HG02798 (cell line): ENCODE results near the gene CDIP1.
A peak's percentile ranks its signal among the peaks of the same experiment; 100 is the strongest.
"Not testable (repeated sequence)": the region's sequence is repeated elsewhere in the genome, so short reads cannot be mapped to it uniquely, and the experiment has no call there.

Source experiments
- ATAC-seq: cut with Tn5 transposase; IDR thresholded peaks from one replicate; pipeline ENCODE4 v1.9.1; 2021; ENCODE audit warnings: mild to moderate bottlenecking; ENCODE audit not compliant: unreplicated experiment, poor library complexity

Gene CDIP1

GRCh38 chr16:4538350-4539235, at the start of gene CDIP1:
TSS of gene CDIP1 (minus strand) at chr16:4538773. CDS start at chr16:4514130, 24,643 bp downstream.
- peak; percentile 84 for ATAC-seq

DNA sequence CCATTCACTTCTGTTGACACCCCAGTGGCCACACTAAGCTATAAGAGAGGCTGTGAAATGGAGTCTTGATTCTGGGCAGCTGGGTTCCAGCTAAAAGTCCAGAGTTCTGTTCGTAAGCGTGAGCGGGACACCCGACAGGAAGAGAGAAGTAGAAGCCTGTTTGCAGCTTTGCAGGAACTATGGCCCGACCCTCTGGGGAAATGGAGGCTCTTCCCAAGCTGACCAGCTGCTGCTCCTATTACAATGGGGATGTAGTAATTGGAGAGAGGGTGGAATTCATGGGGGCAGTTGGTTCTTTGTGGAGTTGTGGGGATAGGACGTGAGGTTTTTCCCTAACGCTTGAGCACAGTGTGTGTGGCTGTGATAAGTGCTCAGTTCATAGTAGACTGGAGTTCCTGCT, 47.7 kb upstream of the CDIP1 start:
- ATAC-seq, result no peak

DNA sequence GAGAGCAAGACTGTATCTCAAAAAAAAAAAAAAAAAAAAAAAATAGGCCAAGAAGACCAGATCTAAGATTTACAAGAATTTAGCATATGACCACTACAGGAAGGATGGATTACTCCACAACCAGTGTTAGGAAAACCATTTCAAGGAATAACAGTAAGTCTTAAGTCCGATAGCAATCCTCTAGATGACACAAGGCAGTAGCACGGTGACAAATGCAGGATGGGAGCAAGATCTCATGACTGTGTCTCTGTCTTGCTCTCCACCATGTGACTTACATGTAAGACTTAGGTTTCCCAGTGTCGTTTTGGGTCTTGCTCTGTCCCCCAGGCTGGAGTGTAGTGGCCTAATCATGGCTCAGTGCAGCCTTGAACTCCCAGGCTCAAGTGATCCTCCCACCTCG, 45.3 kb upstream of the CDIP1 start:
- ATAC-seq, result no peak

DNA sequence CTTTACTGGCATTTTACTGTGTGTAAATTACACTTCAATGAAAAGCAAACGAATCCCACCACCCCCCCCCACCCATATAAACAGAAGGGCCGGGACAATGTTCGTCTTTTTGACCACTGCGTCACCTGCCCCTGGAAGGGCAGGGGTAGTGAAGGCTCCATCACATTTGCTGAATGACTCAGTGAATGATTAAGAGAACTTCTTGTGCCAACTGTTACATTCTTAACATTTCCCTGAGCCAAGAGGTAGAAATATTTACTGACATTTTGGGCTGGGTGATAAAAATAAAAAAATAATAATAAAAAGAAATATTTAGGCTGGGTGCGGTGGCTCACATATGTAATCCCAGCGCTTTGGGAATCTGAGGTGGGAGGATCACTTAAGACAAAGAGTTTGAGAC, 41.7 kb upstream of the CDIP1 start:
- no peak for ATAC-seq

- no peak for ATAC-seq
Observed at GRCh38 chr16:4578961-4579530, 40.5 kb upstream of the CDIP1 start.

GRCh38 chr16:4576008-4576407, 37.4 kb upstream of the CDIP1 start:
- ATAC-seq, result no peak

- ATAC-seq, result no peak
Observed at GRCh38 chr16:4574919-4575705, 36.5 kb upstream of the CDIP1 start.

- not testable (repeated sequence) for ATAC-seq
Observed at GRCh38 chr16:4573926-4574325, 35.4 kb upstream of the CDIP1 start.

DNA sequence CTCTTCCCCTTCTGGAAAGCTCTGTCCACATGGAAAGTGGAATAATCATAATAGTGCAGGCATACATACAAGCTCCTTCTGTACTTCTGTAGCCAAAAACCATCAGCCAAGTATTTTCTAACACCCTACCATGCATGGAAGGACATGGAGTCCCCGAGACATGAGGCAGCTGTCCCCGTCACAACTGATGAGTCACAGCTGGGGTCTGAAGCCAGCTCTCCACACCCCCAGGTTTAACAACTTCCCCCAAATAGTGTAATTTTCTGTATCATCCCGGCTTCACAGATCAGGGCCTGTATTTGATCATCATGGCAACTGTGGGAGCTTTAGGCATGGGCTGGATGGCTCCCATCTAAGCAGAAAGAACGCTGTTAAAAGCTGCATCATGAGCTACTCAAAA, 34.1 kb upstream of the CDIP1 start:
- no peak for ATAC-seq

- ATAC-seq, result no peak
Observed at GRCh38 chr16:4570688-4571321, 32.2 kb upstream of the CDIP1 start.

DNA sequence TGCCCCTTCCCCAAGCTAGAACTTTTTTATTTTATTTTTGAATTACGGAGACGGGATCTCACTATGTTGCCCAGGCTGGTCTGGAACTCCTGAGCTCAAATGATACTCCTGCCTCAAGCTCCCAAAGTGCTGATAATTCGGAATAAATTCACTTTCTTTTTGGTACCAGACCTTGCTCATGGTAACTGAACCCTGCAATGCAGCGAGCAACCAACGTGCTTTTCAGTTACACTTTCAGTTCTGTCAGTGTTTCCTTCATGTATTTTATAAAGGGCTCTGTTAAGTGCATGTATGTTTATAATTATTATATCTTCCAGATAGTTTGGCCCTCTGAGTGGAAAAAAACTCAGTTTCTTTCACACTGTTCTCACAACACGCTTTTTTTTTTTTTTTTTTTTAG, 31.5 kb upstream of the CDIP1 start:
- no peak for ATAC-seq

DNA sequence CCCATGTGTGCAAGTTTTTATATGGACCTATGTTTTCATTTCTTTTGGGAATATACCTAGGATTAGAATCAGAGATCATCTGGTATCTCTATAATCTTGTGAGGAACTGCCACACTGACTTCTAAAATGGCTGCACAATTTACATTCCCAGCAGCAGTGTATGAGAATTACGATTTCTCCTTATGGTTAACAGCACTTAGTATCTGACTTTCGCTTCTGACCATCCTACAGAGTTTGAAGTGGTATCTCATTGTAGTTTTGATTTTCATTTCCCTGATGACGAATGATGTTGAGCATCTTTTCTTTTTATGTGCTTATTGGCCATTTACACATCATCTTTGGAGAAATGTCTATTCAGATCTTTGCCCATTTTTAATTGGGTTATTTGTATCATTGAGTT, 27.6 kb upstream of the CDIP1 start:
- ATAC-seq, result no peak

DNA sequence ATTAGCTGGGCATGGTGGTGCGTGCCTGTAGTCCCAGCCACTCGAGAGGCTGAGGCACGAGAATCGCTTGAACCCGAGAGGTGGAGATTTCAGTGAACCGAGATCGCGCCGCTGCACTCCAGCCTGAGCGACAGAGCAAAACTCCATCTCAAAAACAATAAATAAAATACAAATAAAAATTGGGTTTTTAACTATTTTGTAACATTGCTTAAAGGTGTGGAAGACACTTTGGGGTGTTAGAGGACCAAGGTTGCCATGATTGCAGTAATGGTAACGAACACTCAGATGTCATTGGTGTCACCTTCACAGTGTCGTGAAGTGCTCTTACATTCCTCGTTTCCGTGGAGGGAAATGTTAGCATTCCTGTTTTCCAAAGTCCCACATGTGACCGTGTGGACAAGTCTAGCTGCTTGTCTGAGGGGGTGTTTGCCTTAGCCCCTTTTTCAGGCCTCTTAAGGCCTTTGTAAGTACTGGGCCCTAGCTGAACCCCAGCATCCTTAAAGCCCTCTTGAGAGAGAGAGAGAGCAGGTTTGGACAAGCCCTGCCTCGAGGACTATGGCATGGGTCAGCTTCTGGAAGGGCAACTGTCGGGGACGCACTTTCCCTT, 26.2 kb upstream of the CDIP1 start:
- ATAC-seq, result no peak

DNA sequence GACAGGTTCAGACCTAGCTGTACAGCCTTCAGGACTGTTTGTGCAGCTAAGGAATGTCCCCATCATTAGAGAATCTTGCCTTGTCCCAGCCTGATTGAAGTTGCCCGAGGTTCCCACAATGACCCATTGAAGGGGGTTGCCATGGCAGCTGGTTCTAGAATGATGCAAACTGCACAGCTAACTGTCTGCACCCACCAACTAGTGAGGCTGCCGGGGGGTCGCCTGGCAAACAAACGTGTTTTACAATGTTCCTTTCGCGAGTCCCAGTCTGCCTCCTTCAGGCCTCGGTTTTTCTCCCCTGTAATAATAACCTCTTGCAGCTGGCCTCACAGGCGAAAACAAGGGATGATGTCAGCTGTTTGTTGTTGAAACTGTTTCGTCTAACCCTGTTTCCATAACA, 23.0 kb upstream of the CDIP1 start:
- ATAC-seq, result no peak

DNA sequence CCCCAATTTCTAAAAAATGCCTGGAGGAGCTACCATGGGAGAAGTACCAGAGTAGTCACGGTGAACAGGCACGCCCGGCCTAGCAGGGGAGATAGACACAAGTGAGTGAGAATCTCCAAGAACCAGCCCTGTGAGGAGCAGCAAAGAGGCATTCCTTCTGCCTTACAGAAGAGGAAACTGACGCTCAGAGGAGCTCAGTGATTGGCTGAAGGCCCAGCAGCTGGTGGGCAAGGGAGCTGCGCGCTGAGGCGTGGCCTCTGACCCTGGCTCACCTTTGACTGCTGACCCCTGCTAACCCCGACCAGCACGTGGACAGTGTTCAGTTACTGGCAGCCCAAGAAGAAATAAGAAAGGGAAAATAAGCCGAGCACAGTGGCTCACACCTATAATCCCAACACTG, 19.4 kb upstream of the CDIP1 start:
- ATAC-seq, result no peak

DNA sequence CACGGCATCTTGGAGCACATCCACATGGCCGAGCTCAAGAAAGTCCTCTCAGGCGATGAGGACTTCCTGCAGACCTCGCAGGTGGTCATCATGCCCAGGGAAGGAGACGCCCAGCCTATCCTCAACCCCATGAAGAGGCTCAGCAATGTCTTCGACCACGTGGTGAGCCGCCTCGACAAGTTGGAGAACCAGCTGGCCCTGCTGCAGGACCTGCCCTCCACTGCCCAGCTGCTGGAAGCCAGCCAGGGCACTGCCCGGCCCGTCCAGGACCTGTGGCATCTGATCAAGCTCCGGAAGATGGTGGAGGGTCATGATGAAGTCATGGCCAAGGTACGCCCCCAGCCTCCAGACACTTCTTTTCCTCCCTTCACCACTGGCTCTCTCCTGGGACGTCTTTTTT, 18.0 kb upstream of the CDIP1 start:
- no peak for ATAC-seq

DNA sequence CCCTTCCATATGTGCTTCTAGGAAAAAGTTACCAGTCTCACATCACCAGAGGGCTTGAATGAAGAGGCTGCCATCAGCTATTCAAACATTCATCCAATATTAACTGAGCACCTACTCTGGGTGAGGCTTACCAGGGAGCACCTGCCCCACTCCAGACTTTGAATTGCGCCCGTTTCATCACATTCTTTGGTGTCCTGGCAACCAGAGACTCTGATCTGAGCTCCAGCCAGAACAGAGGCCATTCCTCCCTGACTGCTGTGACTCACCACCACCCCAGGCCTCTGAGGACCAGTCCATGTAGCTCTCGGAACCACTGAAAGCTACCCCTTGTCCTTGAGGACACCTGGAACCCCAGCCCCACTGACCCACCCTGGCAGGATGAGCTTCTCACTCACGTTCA, 17.5 kb upstream of the CDIP1 start, which contains the start of gene C16orf96:
Gene C16orf96 (plus strand): TSS at position 229 of the 400 bp plus-strand sequence. CDS start 150 bp downstream, at position 379.
- no peak for ATAC-seq

- ATAC-seq, result no peak
Observed at GRCh38 chr16:4552541-4552940, 14.0 kb upstream of the CDIP1 start.

DNA sequence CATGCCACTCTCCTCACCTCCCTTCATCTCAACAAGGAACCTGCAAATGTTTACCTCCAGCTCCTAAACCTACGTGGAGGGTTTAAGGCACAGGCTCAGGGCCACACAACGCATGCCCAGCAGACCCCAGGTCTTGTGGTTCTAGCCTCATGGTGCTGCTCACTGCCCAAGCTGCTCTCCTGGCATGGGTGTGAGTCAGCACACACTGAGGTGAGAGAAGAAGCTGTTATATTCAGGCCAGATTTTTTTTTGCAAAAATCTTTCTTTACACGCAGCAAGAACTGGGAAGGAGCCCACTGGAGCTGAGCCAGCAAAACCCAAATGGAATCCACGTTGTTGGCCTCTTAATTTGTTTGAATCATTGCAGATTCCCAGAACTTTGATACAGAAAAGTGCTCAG, 12.0 kb upstream of the CDIP1 start:
- no peak for ATAC-seq

DNA sequence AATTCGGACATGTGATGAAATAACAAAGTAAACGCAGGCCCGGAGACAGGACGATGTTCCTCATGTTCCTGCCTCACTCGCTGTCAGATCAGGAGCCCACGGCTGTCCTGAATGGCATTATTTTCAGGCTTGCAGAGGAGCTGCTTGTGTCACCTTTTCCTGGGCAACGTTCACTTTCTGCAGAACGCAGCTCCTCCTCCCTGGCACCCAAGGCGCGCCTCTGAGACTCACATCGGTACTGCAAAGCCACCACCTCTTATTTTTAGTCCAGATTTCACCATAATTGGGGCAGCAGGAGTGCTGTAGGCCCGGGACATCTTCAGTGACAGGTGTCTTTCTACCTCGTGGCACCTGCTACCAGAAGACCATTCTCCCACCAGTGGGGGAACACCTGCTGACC, 9.6 kb upstream of the CDIP1 start:
- ATAC-seq, result no peak
